Osteoblast (primary cell): Measurements from ENCODE around the gene RHOD. TPM values are rescaled to one million over a fixed set of nuclear protein-coding genes. Genes with fewer than 3 reads are reported as not detected.

ENCODE experiments used
- DNase-seq: peaks from one replicate; pipeline ENCODE4 v3.0.0; 2011; ENCODE audit warnings: low spot score, mixed read lengths; ENCODE audit not compliant: insufficient read length; ENCODE audit errors: missing footprints
- H2AFZ ChIP-seq: 2 replicates; pipeline ENCODE4 v1.6.0; 2011; ENCODE audit warnings: mild to moderate bottlenecking, low read length
- H3K27ac ChIP-seq: 2 replicates; pipeline ENCODE4 v1.5.1; 2011; ENCODE audit warnings: mild to moderate bottlenecking, low read depth, low read length, moderate library complexity
- H3K27me3 ChIP-seq: 2 replicates; pipeline ENCODE4 v1.6.0; 2012; ENCODE audit warnings: mild to moderate bottlenecking, control low read depth, inconsistent platforms, low read length, moderate library complexity; ENCODE audit not compliant: insufficient read depth
- H3K36me3 ChIP-seq: 2 replicates; pipeline ENCODE4 v1.5.1; 2011; ENCODE audit warnings: mild to moderate bottlenecking, low read length, control low read depth, moderate library complexity; ENCODE audit not compliant: insufficient read depth
- H3K4me1 ChIP-seq: 2 replicates; pipeline ENCODE4 v1.5.1; 2011; ENCODE audit warnings: mild to moderate bottlenecking, low read length, control low read depth, moderate library complexity; ENCODE audit not compliant: insufficient read depth
- H3K4me2 ChIP-seq: 2 replicates; pipeline ENCODE4 v1.6.0; 2011; ENCODE audit warnings: mild to moderate bottlenecking, low read length; ENCODE audit not compliant: insufficient read depth
- H3K4me3 ChIP-seq: fragments of 200-600 bp; sonication (generic); 3 replicates; pipeline ENCODE4 v1.5.1; 2012; ENCODE audit warnings: mild to moderate bottlenecking, low read length, inconsistent platforms; ENCODE audit not compliant: insufficient read depth
- H3K79me2 ChIP-seq: 2 replicates; pipeline ENCODE4 v1.6.0; 2012; ENCODE audit warnings: mild to moderate bottlenecking, low read length, control low read depth, inconsistent platforms; ENCODE audit not compliant: insufficient read depth
- H3K9me3 ChIP-seq: 2 replicates; pipeline ENCODE4 v1.5.1; 2011; ENCODE audit warnings: low read depth, low read length, control low read depth
- H4K20me1 ChIP-seq: 2 replicates; pipeline ENCODE4 v1.6.0; 2012; ENCODE audit warnings: mild to moderate bottlenecking, low read length, control low read depth; ENCODE audit not compliant: insufficient read depth
- total RNA-seq: library from RNA; depleted of rRNA; stranded (reverse); fragments of >200 nt; gene quantifications from 2 replicates; pipeline ENCODE4 v1.2.3, GENCODE V29; 2012
- TF ChIP-seq, protein P1 (sequence below): IDR thresholded peaks from 2 replicates; pipeline ENCODE4 v1.5.1; 2011; ENCODE audit warnings: mild to moderate bottlenecking, low read depth, low read length, moderate library complexity; ENCODE audit errors: extremely low read depth

RHOD gene
- total RNA-seq, result 26.8 and 27.5 TPM in 2 replicates

DNA sequence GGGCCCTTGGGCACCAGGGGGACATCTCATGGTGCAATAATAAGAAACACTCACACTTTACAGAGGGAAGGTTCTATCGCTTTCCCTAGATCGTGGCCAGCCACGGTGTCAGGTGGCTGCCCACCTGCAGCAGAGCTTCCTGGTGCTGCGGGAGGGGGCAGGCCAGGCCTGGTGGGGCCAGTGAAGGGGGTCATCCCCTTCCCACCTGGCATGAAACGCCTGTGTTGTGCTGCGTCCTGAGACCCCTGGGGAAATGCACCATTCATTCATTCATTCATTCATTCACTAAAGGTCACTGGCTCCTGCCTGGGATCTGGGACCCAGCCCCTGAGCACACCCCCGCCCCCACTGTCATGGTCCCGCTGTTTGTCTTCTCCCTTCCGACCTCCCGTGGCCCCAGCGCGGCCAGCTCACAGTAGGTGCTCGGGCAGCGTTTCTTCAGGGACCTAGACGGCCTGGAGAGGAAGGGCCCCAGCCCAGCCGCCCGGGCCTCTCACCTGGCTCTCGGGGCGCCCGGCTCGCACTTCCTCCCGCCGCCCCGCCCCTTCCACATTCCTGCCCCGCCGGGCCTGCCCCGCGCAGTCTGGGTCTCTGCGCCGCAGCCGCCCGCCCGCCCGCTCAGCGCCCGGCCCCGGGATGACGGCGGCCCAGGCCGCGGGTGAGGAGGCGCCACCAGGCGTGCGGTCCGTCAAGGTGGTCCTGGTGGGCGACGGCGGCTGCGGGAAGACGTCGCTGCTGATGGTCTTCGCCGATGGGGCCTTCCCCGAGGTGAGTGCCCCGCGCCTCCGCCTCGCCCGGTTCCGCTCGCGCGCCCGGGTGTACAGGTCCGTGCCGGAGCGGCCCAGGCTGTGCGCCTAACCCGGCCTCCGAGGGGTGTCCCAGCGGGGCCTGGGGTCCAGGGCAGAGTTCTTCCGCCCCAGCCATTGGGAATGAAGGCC lies at the start of gene RHOD:
TSS of gene RHOD (plus strand) at position 581 of the 938 bp plus-strand sequence. CDS start at position 637, 56 bp downstream.
- DNase-seq, result peak; percentile 95
- TF ChIP-seq, protein P1, sequence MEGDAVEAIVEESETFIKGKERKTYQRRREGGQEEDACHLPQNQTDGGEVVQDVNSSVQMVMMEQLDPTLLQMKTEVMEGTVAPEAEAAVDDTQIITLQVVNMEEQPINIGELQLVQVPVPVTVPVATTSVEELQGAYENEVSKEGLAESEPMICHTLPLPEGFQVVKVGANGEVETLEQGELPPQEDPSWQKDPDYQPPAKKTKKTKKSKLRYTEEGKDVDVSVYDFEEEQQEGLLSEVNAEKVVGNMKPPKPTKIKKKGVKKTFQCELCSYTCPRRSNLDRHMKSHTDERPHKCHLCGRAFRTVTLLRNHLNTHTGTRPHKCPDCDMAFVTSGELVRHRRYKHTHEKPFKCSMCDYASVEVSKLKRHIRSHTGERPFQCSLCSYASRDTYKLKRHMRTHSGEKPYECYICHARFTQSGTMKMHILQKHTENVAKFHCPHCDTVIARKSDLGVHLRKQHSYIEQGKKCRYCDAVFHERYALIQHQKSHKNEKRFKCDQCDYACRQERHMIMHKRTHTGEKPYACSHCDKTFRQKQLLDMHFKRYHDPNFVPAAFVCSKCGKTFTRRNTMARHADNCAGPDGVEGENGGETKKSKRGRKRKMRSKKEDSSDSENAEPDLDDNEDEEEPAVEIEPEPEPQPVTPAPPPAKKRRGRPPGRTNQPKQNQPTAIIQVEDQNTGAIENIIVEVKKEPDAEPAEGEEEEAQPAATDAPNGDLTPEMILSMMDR, result no peak
- peaks cover 11% of the 10 kb centered on the region for H4K20me1 ChIP-seq
- H3K9me3 ChIP-seq, result no peaks in the 10 kb centered on the region
- peaks cover 9% of the 10 kb centered on the region for H3K79me2 ChIP-seq
- H3K36me3 ChIP-seq, result no peaks in the 10 kb centered on the region
- H3K4me3 ChIP-seq, result peak within 1 kb of the TSS; percentile 74
- H3K4me2 ChIP-seq, result peak within 1 kb of the TSS; percentile 88
- peak within 1 kb of the TSS; percentile 70 for H2AFZ ChIP-seq
- H3K27ac ChIP-seq, result peak within 1 kb of the TSS; percentile 70
- peaks cover 32% of the 10 kb centered on the region for H3K4me1 ChIP-seq
- H3K27me3 ChIP-seq, result no peaks in the 10 kb centered on the region

DNA sequence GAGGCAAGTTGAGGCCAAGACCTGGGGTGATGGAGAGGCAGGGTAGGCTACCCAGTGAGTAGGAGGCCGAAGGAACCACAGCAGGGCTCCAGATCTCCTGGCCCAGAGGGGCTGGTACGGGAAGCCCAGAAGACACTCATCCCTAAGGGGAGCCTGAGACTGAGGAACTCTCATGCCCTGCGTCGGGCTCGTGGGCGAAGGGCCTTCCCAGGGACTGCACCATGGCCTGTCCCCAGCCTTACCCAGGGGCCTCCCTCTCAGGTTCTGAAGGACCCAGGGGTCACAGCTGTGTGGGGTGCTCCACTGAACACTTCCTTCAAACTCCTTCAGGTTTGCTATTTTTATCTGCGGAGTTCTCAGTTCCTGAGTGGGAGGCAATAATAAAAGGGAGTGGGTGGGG lies 49.5 kb upstream of the RHOD start:
- no peaks in the 10 kb centered on the region for H3K4me1 ChIP-seq
- H3K27me3 ChIP-seq, result peaks cover 4% of the 10 kb centered on the region
- no peak overlapping the region for H3K4me3 ChIP-seq
- no peaks in the 10 kb centered on the region for H4K20me1 ChIP-seq
- TF ChIP-seq, protein P1, result no peak
- peak overlapping the region; percentile 89 for H2AFZ ChIP-seq
- no peak overlapping the region for H3K4me2 ChIP-seq
- no peaks in the 10 kb centered on the region for H3K79me2 ChIP-seq
- no peak overlapping the region for H3K27ac ChIP-seq
- no peaks in the 10 kb centered on the region for H3K36me3 ChIP-seq
- no peaks in the 10 kb centered on the region for H3K9me3 ChIP-seq
- DNase-seq, result peak; percentile 55

GRCh38 chr11:67010296-67010905 lies 46.2 kb upstream of the RHOD start:
- Histone ChIP-seq H3K27me3 (peaks cover 4% of the 10 kb centered on the region), H3K79me2 (no peaks in the 10 kb centered on the region), H3K4me3 (no peak overlapping the region), H4K20me1 (no peaks in the 10 kb centered on the region), H3K27ac (no peak overlapping the region), H3K36me3 (no peaks in the 10 kb centered on the region), H3K4me2 (no peak overlapping the region), H3K4me1 (no peaks in the 10 kb centered on the region), H3K9me3 (no peaks in the 10 kb centered on the region), H2AFZ (no peak overlapping the region)
- TF ChIP-seq, protein P1, result no peak
- no peak for DNase-seq

DNA sequence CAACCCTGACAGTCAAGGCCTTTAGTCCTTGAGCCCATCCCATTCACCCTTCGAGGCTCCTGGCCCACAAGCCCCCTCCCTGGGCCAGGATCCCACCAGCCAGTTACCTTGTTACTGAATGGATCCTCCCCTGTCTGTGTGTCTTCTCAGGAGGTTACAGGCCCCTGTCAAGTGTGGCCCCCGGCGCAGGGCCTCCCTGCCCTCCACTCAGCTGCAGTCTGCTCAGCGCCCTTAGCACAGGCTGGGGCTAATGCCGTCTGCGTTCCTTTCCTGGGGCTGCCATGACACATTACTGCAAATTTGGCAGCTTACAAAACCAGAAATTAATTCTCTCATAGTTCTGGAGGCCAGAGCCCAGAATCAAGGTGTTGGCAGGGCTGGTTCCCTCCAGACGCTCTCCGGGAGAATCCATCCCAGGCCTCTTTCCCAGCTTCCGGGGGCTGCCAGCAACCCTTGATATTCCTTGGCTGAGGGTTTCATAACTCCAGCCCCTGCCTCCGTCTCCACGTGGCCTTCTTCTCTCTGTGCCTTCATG lies 43.1 kb upstream of the RHOD start:
- no peak overlapping the region for H3K4me3 ChIP-seq
- no peak overlapping the region for H2AFZ ChIP-seq
- H3K36me3 ChIP-seq, result no peaks in the 10 kb centered on the region
- H3K27me3 ChIP-seq, result peaks cover 2% of the 10 kb centered on the region
- H3K4me1 ChIP-seq, result no peaks in the 10 kb centered on the region
- H3K9me3 ChIP-seq, result no peaks in the 10 kb centered on the region
- TF ChIP-seq, protein P1, result no peak
- no peak overlapping the region for H3K27ac ChIP-seq
- no peak overlapping the region for H3K4me2 ChIP-seq
- peak; percentile 35 for DNase-seq
- no peaks in the 10 kb centered on the region for H3K79me2 ChIP-seq
- no peaks in the 10 kb centered on the region for H4K20me1 ChIP-seq
